ENCODE data around the gene GIT1. TPM values are rescaled to one million over a fixed set of nuclear protein-coding genes. Genes with fewer than 3 reads are reported as not detected.

Gene GIT1
- polyA plus RNA-seq, 1 of the 3 experiments (the other 2 are of a cell fraction), result 42.9 TPM

DNA sequence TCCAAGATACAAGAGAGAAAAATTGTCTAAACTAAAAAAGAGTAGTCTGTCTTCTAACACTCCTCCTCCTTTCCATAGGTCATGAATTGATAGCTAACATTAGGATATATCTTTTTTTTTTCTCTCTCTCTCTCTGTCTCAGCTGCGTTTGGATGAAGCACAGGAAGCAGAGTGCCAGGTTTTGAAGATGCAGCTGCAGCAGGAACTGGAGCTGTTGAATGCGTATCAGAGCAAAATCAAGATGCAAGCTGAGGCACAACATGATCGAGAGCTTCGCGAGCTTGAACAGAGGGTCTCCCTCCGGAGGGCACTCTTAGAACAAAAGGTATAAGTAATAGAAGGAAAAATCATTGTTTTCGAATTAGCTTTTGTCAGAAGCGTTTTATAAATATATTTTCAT, 55.5 kb downstream of the GIT1 start:
- Histone ChIP-seq H3K9ac (no peak overlapping the region), H3K9me3 (no peaks in the 10 kb centered on the region), H3K4me3 (ENCODE audit: low read depth in 2 of 2, low read length in 1 of 2) (no peak overlapping the region), H3F3A (replicated peaks; ENCODE audit: insufficient read depth) (peaks cover 21% of the 10 kb centered on the region), H3K27ac (ENCODE audit: low read depth in 2 of 2, low read length in 1 of 2) (no peak overlapping the region), H3K27me3 (ENCODE audit: insufficient read depth) (no peaks in the 10 kb centered on the region), H3K9me2 (no peaks in the 10 kb centered on the region), H2AFZ (ENCODE audit: low read depth) (no peak overlapping the region), H4K20me1 (ENCODE audit: insufficient read depth) (0 out of 2 replicates have a peak, but pooled peaks cover 3% of the 10 kb centered on the region), H3K36me3 (replicated peaks in 1 of 2; ENCODE audit: control insufficient read depth in 1 of 2, insufficient read depth in 2 of 2, low read length in 1 of 2) (peaks cover 21 to 39% of the 10 kb centered on the region in 2 experiments), H3K4me1 (ENCODE audit: control insufficient read depth in 1 of 2, insufficient read depth in 2 of 2, low read depth in 1 of 2, low read length in 1 of 2) (no peaks in the 10 kb centered on the region), H3K4me2 (no peak overlapping the region), H3K79me2 (ENCODE audit: insufficient read depth) (no peaks in the 10 kb centered on the region; the same call in 1 of the 2 replicates)
- POLR2A ChIA-PET, result no interaction called here
- TF ChIP-seq TCF12 (IDR thresholded peaks at IDR 0.05) (no peak), FOXM1 (IDR thresholded peaks at IDR 0.05; ENCODE audit: low read depth) (no peak), EP300 (IDR thresholded peaks at IDR 0.05; ENCODE audit: borderline replicate concordance in 1 of 2, low read depth in 1 of 2, low read length in 1 of 2) (no peak), NRF1 (IDR thresholded peaks at IDR 0.05; ENCODE audit: low read depth, low read length) (no peak), EZH2phosphoT487 (IDR thresholded peaks at IDR 0.05; ENCODE audit: borderline replicate concordance, low read depth) (no peak), ZBTB33 (IDR thresholded peaks at IDR 0.05; ENCODE audit: borderline replicate concordance, low read depth) (no peak), RCOR1 (IDR thresholded peaks at IDR 0.05; ENCODE audit: low read length) (no peak)
- no peak for DNase-seq
- CTCF ChIA-PET, result interaction anchor here (1.4 to 6.8 kb wide), 3 partner anchors 10 to 164 kb away, joined by 6 to 75 read pairs (median 10); no protein-coding TSS in a partner anchor
- WGBS (ENCODE audit: low lambda C conversion rate), result 92% methylated on average over 8 of the region's 8 CpGs

DNA sequence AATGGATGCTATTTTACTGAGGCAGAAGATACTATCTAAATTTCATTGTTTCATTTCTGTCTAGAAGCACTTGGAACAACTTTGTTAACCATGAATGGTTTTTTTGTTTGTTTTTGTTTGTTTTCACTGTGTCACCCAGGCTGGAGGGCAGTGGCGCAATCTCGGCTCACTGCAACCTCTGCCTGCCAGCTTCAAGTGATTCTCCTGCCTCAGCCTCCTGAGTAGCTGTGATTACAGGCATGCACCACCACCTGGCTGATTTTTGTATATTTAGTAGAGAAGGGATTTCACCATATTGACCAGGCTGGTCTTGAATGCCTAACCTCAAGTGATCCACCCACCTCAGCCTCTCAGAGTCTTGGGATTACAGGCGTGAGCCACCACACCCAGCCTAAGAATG, 63.1 kb downstream of the GIT1 start:
- ChIA-PET POLR2A (no interaction called here), CTCF (interaction anchor here (1.7 to 2.6 kb wide), 3 partner anchors 10 to 157 kb away, joined by 4 to 16 read pairs (median 6); no protein-coding TSS in a partner anchor)
- Histone ChIP-seq H3K4me2 (no peak overlapping the region), H3K36me3 (replicated peaks in 1 of 2; ENCODE audit: control insufficient read depth in 1 of 2, insufficient read depth in 2 of 2, low read length in 1 of 2) (peaks cover 18 to 45% of the 10 kb centered on the region in 2 experiments), H3K4me3 (ENCODE audit: low read depth in 2 of 2, low read length in 1 of 2) (no peak overlapping the region), H4K20me1 (ENCODE audit: insufficient read depth) (no peaks in the 10 kb centered on the region), H3F3A (replicated peaks; ENCODE audit: insufficient read depth) (peaks cover 15% of the 10 kb centered on the region), H3K79me2 (ENCODE audit: insufficient read depth) (peaks cover 7% of the 10 kb centered on the region), H3K4me1 (ENCODE audit: control insufficient read depth in 1 of 2, insufficient read depth in 2 of 2, low read depth in 1 of 2, low read length in 1 of 2) (no peaks in the 10 kb centered on the region), H3K9me2 (no peaks in the 10 kb centered on the region), H2AFZ (ENCODE audit: low read depth) (no peak overlapping the region), H3K27ac (ENCODE audit: low read depth in 2 of 2, low read length in 1 of 2) (no peak overlapping the region), H3K9ac (no peak overlapping the region), H3K27me3 (ENCODE audit: insufficient read depth) (no peaks in the 10 kb centered on the region), H3K9me3 (no peaks in the 10 kb centered on the region)
- DNase-seq, result no peak
- 93% methylated on average over 3 of the region's 3 CpGs for WGBS (ENCODE audit: low lambda C conversion rate)
- TF ChIP-seq JUND (IDR thresholded peaks at IDR 0.05) (no peak), TAF1 (IDR thresholded peaks at IDR 0.05; ENCODE audit: borderline replicate concordance, low read depth, low read length) (no peak), YY1 (IDR thresholded peaks at IDR 0.05; ENCODE audit: low read depth) (no peak), USF1 (IDR thresholded peaks at IDR 0.05; ENCODE audit: borderline replicate concordance, low read depth) (no peak), EP300 (IDR thresholded peaks at IDR 0.05; ENCODE audit: borderline replicate concordance in 1 of 2, low read depth in 1 of 2, low read length in 1 of 2) (no peak), FOXM1 (IDR thresholded peaks at IDR 0.05; ENCODE audit: low read depth) (no peak), RCOR1 (IDR thresholded peaks at IDR 0.05; ENCODE audit: low read length) (no peak), EZH2phosphoT487 (IDR thresholded peaks at IDR 0.05; ENCODE audit: borderline replicate concordance, low read depth) (no peak), TEAD4 (IDR thresholded peaks at IDR 0.05; ENCODE audit: borderline replicate concordance, insufficient read depth) (no peak), NRF1 (IDR thresholded peaks at IDR 0.05; ENCODE audit: low read depth, low read length) (no peak), FOXJ3 (CRISPR knock-in tag; IDR thresholded peaks at IDR 0.05) (no peak)
- TF ChIP-seq, protein P1, sequence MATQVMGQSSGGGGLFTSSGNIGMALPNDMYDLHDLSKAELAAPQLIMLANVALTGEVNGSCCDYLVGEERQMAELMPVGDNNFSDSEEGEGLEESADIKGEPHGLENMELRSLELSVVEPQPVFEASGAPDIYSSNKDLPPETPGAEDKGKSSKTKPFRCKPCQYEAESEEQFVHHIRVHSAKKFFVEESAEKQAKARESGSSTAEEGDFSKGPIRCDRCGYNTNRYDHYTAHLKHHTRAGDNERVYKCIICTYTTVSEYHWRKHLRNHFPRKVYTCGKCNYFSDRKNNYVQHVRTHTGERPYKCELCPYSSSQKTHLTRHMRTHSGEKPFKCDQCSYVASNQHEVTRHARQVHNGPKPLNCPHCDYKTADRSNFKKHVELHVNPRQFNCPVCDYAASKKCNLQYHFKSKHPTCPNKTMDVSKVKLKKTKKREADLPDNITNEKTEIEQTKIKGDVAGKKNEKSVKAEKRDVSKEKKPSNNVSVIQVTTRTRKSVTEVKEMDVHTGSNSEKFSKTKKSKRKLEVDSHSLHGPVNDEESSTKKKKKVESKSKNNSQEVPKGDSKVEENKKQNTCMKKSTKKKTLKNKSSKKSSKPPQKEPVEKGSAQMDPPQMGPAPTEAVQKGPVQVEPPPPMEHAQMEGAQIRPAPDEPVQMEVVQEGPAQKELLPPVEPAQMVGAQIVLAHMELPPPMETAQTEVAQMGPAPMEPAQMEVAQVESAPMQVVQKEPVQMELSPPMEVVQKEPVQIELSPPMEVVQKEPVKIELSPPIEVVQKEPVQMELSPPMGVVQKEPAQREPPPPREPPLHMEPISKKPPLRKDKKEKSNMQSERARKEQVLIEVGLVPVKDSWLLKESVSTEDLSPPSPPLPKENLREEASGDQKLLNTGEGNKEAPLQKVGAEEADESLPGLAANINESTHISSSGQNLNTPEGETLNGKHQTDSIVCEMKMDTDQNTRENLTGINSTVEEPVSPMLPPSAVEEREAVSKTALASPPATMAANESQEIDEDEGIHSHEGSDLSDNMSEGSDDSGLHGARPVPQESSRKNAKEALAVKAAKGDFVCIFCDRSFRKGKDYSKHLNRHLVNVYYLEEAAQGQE (IDR thresholded peaks at IDR 0.05; ENCODE audit: low read depth, low read length), result no peak
- TF ChIP-seq, protein P2, sequence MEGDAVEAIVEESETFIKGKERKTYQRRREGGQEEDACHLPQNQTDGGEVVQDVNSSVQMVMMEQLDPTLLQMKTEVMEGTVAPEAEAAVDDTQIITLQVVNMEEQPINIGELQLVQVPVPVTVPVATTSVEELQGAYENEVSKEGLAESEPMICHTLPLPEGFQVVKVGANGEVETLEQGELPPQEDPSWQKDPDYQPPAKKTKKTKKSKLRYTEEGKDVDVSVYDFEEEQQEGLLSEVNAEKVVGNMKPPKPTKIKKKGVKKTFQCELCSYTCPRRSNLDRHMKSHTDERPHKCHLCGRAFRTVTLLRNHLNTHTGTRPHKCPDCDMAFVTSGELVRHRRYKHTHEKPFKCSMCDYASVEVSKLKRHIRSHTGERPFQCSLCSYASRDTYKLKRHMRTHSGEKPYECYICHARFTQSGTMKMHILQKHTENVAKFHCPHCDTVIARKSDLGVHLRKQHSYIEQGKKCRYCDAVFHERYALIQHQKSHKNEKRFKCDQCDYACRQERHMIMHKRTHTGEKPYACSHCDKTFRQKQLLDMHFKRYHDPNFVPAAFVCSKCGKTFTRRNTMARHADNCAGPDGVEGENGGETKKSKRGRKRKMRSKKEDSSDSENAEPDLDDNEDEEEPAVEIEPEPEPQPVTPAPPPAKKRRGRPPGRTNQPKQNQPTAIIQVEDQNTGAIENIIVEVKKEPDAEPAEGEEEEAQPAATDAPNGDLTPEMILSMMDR (IDR thresholded peaks at IDR 0.05), result no peak
- TF ChIP-seq, protein P3, sequence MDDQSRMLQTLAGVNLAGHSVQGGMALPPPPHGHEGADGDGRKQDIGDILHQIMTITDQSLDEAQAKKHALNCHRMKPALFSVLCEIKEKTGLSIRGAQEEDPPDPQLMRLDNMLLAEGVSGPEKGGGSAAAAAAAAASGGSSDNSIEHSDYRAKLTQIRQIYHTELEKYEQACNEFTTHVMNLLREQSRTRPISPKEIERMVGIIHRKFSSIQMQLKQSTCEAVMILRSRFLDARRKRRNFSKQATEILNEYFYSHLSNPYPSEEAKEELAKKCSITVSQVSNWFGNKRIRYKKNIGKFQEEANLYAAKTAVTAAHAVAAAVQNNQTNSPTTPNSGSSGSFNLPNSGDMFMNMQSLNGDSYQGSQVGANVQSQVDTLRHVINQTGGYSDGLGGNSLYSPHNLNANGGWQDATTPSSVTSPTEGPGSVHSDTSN (IDR thresholded peaks at IDR 0.05), result no peak
- TF ChIP-seq, protein P4, sequence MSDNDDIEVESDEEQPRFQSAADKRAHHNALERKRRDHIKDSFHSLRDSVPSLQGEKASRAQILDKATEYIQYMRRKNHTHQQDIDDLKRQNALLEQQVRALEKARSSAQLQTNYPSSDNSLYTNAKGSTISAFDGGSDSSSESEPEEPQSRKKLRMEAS (IDR thresholded peaks at IDR 0.05; ENCODE audit: low read depth), result no peak
